HepG2 (cell line): ENCODE measurements around the gene SWSAP1. TPM values are rescaled to one million over a fixed set of nuclear protein-coding genes. Genes with fewer than 3 reads are reported as not detected.
A peak's percentile ranks its signal among the peaks of the same experiment; 100 is the strongest.

Source experiments
- CENPX ChIP-seq: sonication (generic); formaldehyde crosslinking; IDR thresholded peaks from 2 replicates; pipeline ENCODE4 v1.9.0; 2021; ENCODE audit warnings: mild to moderate bottlenecking, missing genetic modification reagents, moderate library complexity
- EED ChIP-seq: sonication (generic); formaldehyde crosslinking; IDR thresholded peaks from 2 replicates; pipeline ENCODE4 v1.5.0; 2020; ENCODE audit warnings: mild to moderate bottlenecking, missing genetic modification reagents
- FLYWCH1 ChIP-seq: sonication (generic); formaldehyde crosslinking; IDR thresholded peaks from 2 replicates; pipeline ENCODE4 v1.8.1; 2023; ENCODE audit warnings: mild to moderate bottlenecking, missing genetic modification reagents
- GTF3A ChIP-seq: sonication (generic); formaldehyde crosslinking; conservative IDR thresholded peaks from 2 replicates; pipeline ENCODE4 v1.4.0; 2020; ENCODE audit warnings: mild to moderate bottlenecking, missing genetic modification reagents
- HNRNPH1 ChIP-seq: fragments of 200-400 bp; formaldehyde crosslinking; optimal IDR thresholded peaks from 2 replicates; pipeline ENCODE3; 2017; ENCODE audit warnings: mild to moderate bottlenecking, low read depth, low read length
- IKZF1 ChIP-seq: fragments of 450-650 bp; IDR thresholded peaks from 2 replicates; pipeline ENCODE4 v1.7.1; 2016
- KAT7 ChIP-seq: IDR thresholded peaks from 2 replicates; pipeline ENCODE4 v1.6.1; 2018; ENCODE audit warnings: borderline replicate concordance, missing compliant biosample characterization
- MBD4 ChIP-seq: IDR thresholded peaks from 2 replicates; pipeline ENCODE4 v1.6.1; 2012; ENCODE audit warnings: low read length, inconsistent platforms, borderline replicate concordance
- MBNL3 ChIP-seq: fragments of 250-450 bp; sonication (Bioruptor Pico); conservative IDR thresholded peaks from 2 replicates; pipeline ENCODE4 v1.8.0; 2022; ENCODE audit warnings: mild to moderate bottlenecking, inconsistent platforms
- MLLT10 ChIP-seq: sonication (generic); formaldehyde crosslinking; IDR thresholded peaks from 2 replicates; pipeline ENCODE4 v1.4.0; 2020; ENCODE audit warnings: missing genetic modification reagents
- NFKB2 ChIP-seq: sonication (generic); formaldehyde crosslinking; IDR thresholded peaks from 2 replicates; pipeline ENCODE4 v1.4.0; 2020; ENCODE audit warnings: missing genetic modification reagents, borderline replicate concordance
- RFX3 ChIP-seq: IDR thresholded peaks from 2 replicates; pipeline ENCODE4 v1.6.1; 2016; ENCODE audit warnings: missing biosample characterization, missing genetic modification reagents
- SRSF9 ChIP-seq: fragments of 200-400 bp; formaldehyde crosslinking; IDR thresholded peaks from 2 replicates; pipeline ENCODE4 v1.6.1; 2018; ENCODE audit warnings: borderline replicate concordance, mild to moderate bottlenecking, low read depth, low read length; ENCODE audit not compliant: insufficient read depth, poor library complexity, severe bottlenecking
- SUZ12 ChIP-seq: fragments of 150-350 bp; IDR thresholded peaks from 2 replicates; pipeline ENCODE4 v1.6.1; 2014; ENCODE audit warnings: low read depth, low read length
- TAF15 ChIP-seq: fragments of 200-400 bp; formaldehyde crosslinking; IDR thresholded peaks from one replicate; pipeline ENCODE4 v1.6.1; 2018; ENCODE audit warnings: mild to moderate bottlenecking, low read depth, low read length; ENCODE audit not compliant: poor library complexity, severe bottlenecking
- ZBTB33 ChIP-seq: sonication (generic); formaldehyde crosslinking; IDR thresholded peaks from 2 replicates; pipeline ENCODE4 v1.4.0; 2020; ENCODE audit warnings: missing genetic modification reagents
- ZBTB42 ChIP-seq: sonication (generic); formaldehyde crosslinking; IDR thresholded peaks from 2 replicates; pipeline ENCODE4 v1.5.0; 2020; ENCODE audit warnings: mild to moderate bottlenecking, missing genetic modification reagents
- ZMAT5 ChIP-seq: sonication (generic); formaldehyde crosslinking; IDR thresholded peaks from 2 replicates; pipeline ENCODE4 v1.5.0; 2020; ENCODE audit warnings: mild to moderate bottlenecking, low read depth, missing genetic modification reagents, borderline replicate concordance
- ZNF274 ChIP-seq: sonication (generic); formaldehyde crosslinking; IDR thresholded peaks from 2 replicates; pipeline ENCODE4 v1.5.1; 2020; ENCODE audit warnings: mild to moderate bottlenecking, missing genetic modification reagents
- ZNF296 ChIP-seq: sonication (generic); formaldehyde crosslinking; conservative IDR thresholded peaks from 2 replicates; pipeline ENCODE4 v1.5.0; 2020; ENCODE audit warnings: mild to moderate bottlenecking, missing genetic modification reagents
- ZNF414 ChIP-seq: sonication (generic); formaldehyde crosslinking; IDR thresholded peaks from 2 replicates; pipeline ENCODE4 v1.5.0; 2020; ENCODE audit warnings: missing genetic modification reagents
- ZNF597 ChIP-seq: sonication (generic); formaldehyde crosslinking; IDR thresholded peaks from 2 replicates; pipeline ENCODE4 v1.5.0; 2020; ENCODE audit warnings: missing genetic modification reagents
- ZNF724P ChIP-seq: sonication (generic); formaldehyde crosslinking; IDR thresholded peaks from 2 replicates; pipeline ENCODE4 v1.8.0; 2022; ENCODE audit warnings: missing genetic modification reagents, borderline replicate concordance
- ZNF746 ChIP-seq: sonication (generic); formaldehyde crosslinking; IDR thresholded peaks from 2 replicates; pipeline ENCODE4 v1.8.0; 2022; ENCODE audit warnings: mild to moderate bottlenecking, missing genetic modification reagents
- ZNF780A ChIP-seq: sonication (generic); formaldehyde crosslinking; IDR thresholded peaks from 2 replicates; pipeline ENCODE4 v1.8.0; 2022; ENCODE audit warnings: mild to moderate bottlenecking, missing genetic modification reagents, moderate library complexity
- ZNF839 ChIP-seq: sonication (generic); formaldehyde crosslinking; IDR thresholded peaks from 2 replicates; pipeline ENCODE4 v1.4.0; 2020; ENCODE audit warnings: missing genetic modification reagents, mild to moderate bottlenecking, borderline replicate concordance
- ZSCAN20 ChIP-seq: sonication (generic); formaldehyde crosslinking; IDR thresholded peaks from 2 replicates; pipeline ENCODE4 v1.4.0; 2020; ENCODE audit warnings: missing genetic modification reagents, mild to moderate bottlenecking, borderline replicate concordance
- polyA plus RNA-seq, 8 experiments: library from polyadenylated mRNA; depleted of rRNA in 3 of 8; stranded (reverse) in 7 of 8; unstranded in 1 of 8; fragments of >200 nt; fragmentation: Illumina TruSeq in 4 of 8; extraction: Trizol in 4 of 8; gene quantifications; 2 replicates each; pipeline versions ENCODE4 v1.2.1 to v1.2.3, GENCODE V29; 2011 to 2016; ENCODE audit warnings: low read depth in 4 of 8, missing spikeins in 1 of 8, mixed read lengths in 1 of 8; ENCODE audit not compliant: insufficient read depth in 1 of 8
- total RNA-seq, 5 experiments: library from RNA; depleted of rRNA; stranded (reverse); fragments of >200 nt; fragmentation: Illumina TruSeq; extraction: Trizol; gene quantifications; 2 replicates each; pipeline ENCODE4 v1.2.3, GENCODE V29; 2016; ENCODE audit warnings: low read depth in 1 of 5

SWSAP1 gene
- total and polyA plus RNA-seq, 2 of the 13 experiments (the other 11 are each of a cell fraction or from before 2014, with no cell fraction given) = 2.7 to 3.3 TPM

GRCh38 chr19:11418549-11419506 is 44.4 kb downstream of the SWSAP1 start, which contains the start of gene RGL3 (continued):
- no peak for TF ChIP-seq ZNF746 (CRISPR knock-in tag)
- TF ChIP-seq SUZ12 = no peak
- no peak for TF ChIP-seq KAT7 (CRISPR knock-in tag)
- no peak for TF ChIP-seq ZBTB42 (CRISPR knock-in tag)
- TF ChIP-seq ZSCAN20 (CRISPR knock-in tag) = no peak
- TF ChIP-seq SRSF9 = no peak
- no peak for TF ChIP-seq EED
- TF ChIP-seq ZNF839 (CRISPR knock-in tag) = no peak
- no peak for TF ChIP-seq ZNF780A (CRISPR knock-in tag)
- no peak for TF ChIP-seq MLLT10 (CRISPR knock-in tag)
- TF ChIP-seq TAF15 = no peak
- TF ChIP-seq CENPX (CRISPR knock-in tag) = no peak
- no peak for TF ChIP-seq IKZF1
- no peak for TF ChIP-seq ZNF296
- TF ChIP-seq ZNF724P (CRISPR knock-in tag) = no peak
- no peak for TF ChIP-seq HNRNPH1
- TF ChIP-seq GTF3A (CRISPR knock-in tag) = no peak
- TF ChIP-seq MBNL3 (CRISPR knock-in tag) = no peak
- peak; percentile 44; the same call in 1 of the 2 replicates for TF ChIP-seq ZNF274 (CRISPR knock-in tag)
- TF ChIP-seq MBD4 = no peak
- no peak for TF ChIP-seq ZBTB33 (CRISPR knock-in tag)
- no peak for TF ChIP-seq RFX3 (CRISPR knock-in tag)
- TF ChIP-seq ZMAT5 (CRISPR knock-in tag) = no peak
- no peak for TF ChIP-seq ZNF597
- TF ChIP-seq NFKB2 (CRISPR knock-in tag) = no peak; the same call in 1 of the 2 replicates
- TF ChIP-seq ZNF414 (CRISPR knock-in tag) = no peak
- no peak for TF ChIP-seq FLYWCH1 (CRISPR knock-in tag)
